H1 (cell line): ENCODE data around the gene FAM83C. TPM values are rescaled to one million over a fixed set of nuclear protein-coding genes. Genes with fewer than 3 reads are reported as not detected.

Experiments
- BACH1 ChIP-seq: IDR thresholded peaks from 2 replicates; pipeline ENCODE4 v1.6.1; 2012; ENCODE audit warnings: low read length, improper control_type of control experiment
- GTF2F1 ChIP-seq: IDR thresholded peaks from 2 replicates; pipeline ENCODE4 v1.6.1; 2012; ENCODE audit warnings: low read depth, low read length, improper control_type of control experiment, borderline replicate concordance
- HDAC6 ChIP-seq: IDR thresholded peaks from one replicate; pipeline ENCODE4 v1.7.1; 2012; ENCODE audit warnings: low read depth, mild to moderate bottlenecking, inconsistent platforms, low read length, moderate library complexity
- POLR2AphosphoS5 ChIP-seq: IDR thresholded peaks from 2 replicates; pipeline ENCODE4 v1.6.1; 2011; ENCODE audit warnings: low read depth, low read length
- USF2 ChIP-seq: IDR thresholded peaks from 2 replicates; pipeline ENCODE4 v1.6.1; 2011; ENCODE audit warnings: low read length, improper control_type of control experiment
- polyA plus RNA-seq, 7 experiments: library from polyadenylated mRNA; depleted of rRNA in 3 of 7; stranded (reverse) in 5 of 7; unstranded in 2 of 7; fragments of >200 nt in 5 of 7; fragments of 200-250 nt in 2 of 7; gene quantifications; 1 replicate in 5 of 7; 2 replicates in 1 of 7; 4 replicates in 1 of 7; pipeline versions ENCODE4 v1.2.1 to v1.2.3, GENCODE V29; 2011 to 2013; ENCODE audit warnings: missing spikeins in 2 of 7, mixed read lengths in 2 of 7
- total RNA-seq: library from RNA; stranded (reverse); fragmentation: NEBNext Ultra II Directional; extraction: Animal tissue kit (Norgen Biotek cat#: 25700); gene quantifications from 2 replicates; pipeline ENCODE4 v1.2.1, GENCODE V29; 2021

FAM83C gene
- total and polyA plus RNA-seq, 2 of the 8 experiments (the other 6 are each of a cell fraction or from before 2014, with no cell fraction given): not detected

GRCh38 chr20:35319871-35320197 is 27.6 kb upstream of the FAM83C start (continued):
- TF ChIP-seq POLR2AphosphoS5 (no peak), USF2 (no peak), BACH1 (no peak), HDAC6 (no peak), GTF2F1 (no peak)
- TF ChIP-seq, all 59 proteins: peak for 0
